IPS-15b (cell line): ENCODE measurements around the gene C1orf87.

Experiments used
- H3K27me3 ChIP-seq: one replicate; pipeline ENCODE4 v1.6.1; 2013; ENCODE audit warnings: low read length; ENCODE audit not compliant: control insufficient read depth, insufficient read depth
- H3K36me3 ChIP-seq: one replicate; pipeline ENCODE4 v1.6.1; 2013; ENCODE audit warnings: low read length; ENCODE audit not compliant: control insufficient read depth, insufficient read depth
- H3K4me1 ChIP-seq: one replicate; pipeline ENCODE4 v1.6.1; 2013; ENCODE audit warnings: mild to moderate bottlenecking, low read length; ENCODE audit not compliant: control insufficient read depth, insufficient read depth
- H3K4me3 ChIP-seq: one replicate; pipeline ENCODE4 v1.5.1; 2013; ENCODE audit warnings: low read depth, low read length
- H3K9ac ChIP-seq: one replicate; pipeline ENCODE4 v1.6.1; 2013; ENCODE audit warnings: low read depth, mild to moderate bottlenecking, low read length
- H3K9me3 ChIP-seq: one replicate; pipeline ENCODE4 v1.6.1; 2013; ENCODE audit warnings: mild to moderate bottlenecking, low read length; ENCODE audit not compliant: control insufficient read depth, insufficient read depth

Gene C1orf87

GRCh38 chr1:60055336-60055735 is 18.2 kb downstream of the C1orf87 start:
- H3K27me3 ChIP-seq, result no peaks in the 10 kb centered on the region
- no peak overlapping the region for H3K9ac ChIP-seq
- no peaks in the 10 kb centered on the region for H3K9me3 ChIP-seq
- no peaks in the 10 kb centered on the region for H3K4me1 ChIP-seq
- no peaks in the 10 kb centered on the region for H3K36me3 ChIP-seq
- H3K4me3 ChIP-seq, result no peak overlapping the region

- H3K9ac ChIP-seq, result no peak overlapping the region
- H3K4me1 ChIP-seq, result no peaks in the 10 kb centered on the region
- H3K9me3 ChIP-seq, result no peaks in the 10 kb centered on the region
- no peaks in the 10 kb centered on the region for H3K36me3 ChIP-seq
- H3K4me3 ChIP-seq, result no peak overlapping the region
- no peaks in the 10 kb centered on the region for H3K27me3 ChIP-seq
These were observed 19.2 kb downstream of the C1orf87 start for GRCh38 chr1:60054374-60054773.

- Histone ChIP-seq H3K4me1 (no peaks in the 10 kb centered on the region), H3K4me3 (no peak overlapping the region), H3K9me3 (no peaks in the 10 kb centered on the region), H3K36me3 (no peaks in the 10 kb centered on the region), H3K9ac (no peak overlapping the region), H3K27me3 (no peaks in the 10 kb centered on the region)
These were observed 21.0 kb downstream of the C1orf87 start for GRCh38 chr1:60052601-60053000.

- H3K4me3 ChIP-seq, result no peak overlapping the region
- no peak overlapping the region for H3K9ac ChIP-seq
- no peaks in the 10 kb centered on the region for H3K4me1 ChIP-seq
- H3K27me3 ChIP-seq, result no peaks in the 10 kb centered on the region
- H3K36me3 ChIP-seq, result no peaks in the 10 kb centered on the region
- H3K9me3 ChIP-seq, result no peaks in the 10 kb centered on the region
These were observed 22.4 kb downstream of the C1orf87 start for GRCh38 chr1:60051191-60051590.

- H3K9me3 ChIP-seq, result no peaks in the 10 kb centered on the region
- H3K27me3 ChIP-seq, result no peaks in the 10 kb centered on the region
- no peaks in the 10 kb centered on the region for H3K36me3 ChIP-seq
- no peak overlapping the region for H3K4me3 ChIP-seq
- H3K9ac ChIP-seq, result no peak overlapping the region
- no peaks in the 10 kb centered on the region for H3K4me1 ChIP-seq
These were observed 24.4 kb downstream of the C1orf87 start for GRCh38 chr1:60049188-60049587.

- Histone ChIP-seq H3K4me3 (no peak overlapping the region), H3K4me1 (peaks cover 2% of the 10 kb centered on the region), H3K27me3 (no peaks in the 10 kb centered on the region), H3K9ac (no peak overlapping the region), H3K9me3 (no peaks in the 10 kb centered on the region), H3K36me3 (no peaks in the 10 kb centered on the region)
These were observed 28.7 kb downstream of the C1orf87 start for GRCh38 chr1:60044881-60045280.

GRCh38 chr1:60041783-60042182 is 31.8 kb downstream of the C1orf87 start:
- H3K9me3 ChIP-seq, result no peaks in the 10 kb centered on the region
- H3K9ac ChIP-seq, result no peak overlapping the region
- H3K36me3 ChIP-seq, result no peaks in the 10 kb centered on the region
- H3K4me1 ChIP-seq, result peaks cover 2% of the 10 kb centered on the region
- H3K27me3 ChIP-seq, result no peaks in the 10 kb centered on the region
- H3K4me3 ChIP-seq, result no peak overlapping the region

GRCh38 chr1:60037669-60038068 is 35.9 kb downstream of the C1orf87 start:
- Histone ChIP-seq H3K4me1 (peaks cover 2% of the 10 kb centered on the region), H3K9ac (no peak overlapping the region), H3K27me3 (no peaks in the 10 kb centered on the region), H3K9me3 (no peaks in the 10 kb centered on the region), H3K4me3 (no peak overlapping the region), H3K36me3 (no peaks in the 10 kb centered on the region)

- H3K4me3 ChIP-seq, result no peak overlapping the region
- no peaks in the 10 kb centered on the region for H3K9me3 ChIP-seq
- no peaks in the 10 kb centered on the region for H3K36me3 ChIP-seq
- peaks cover 2% of the 10 kb centered on the region for H3K4me1 ChIP-seq
- H3K27me3 ChIP-seq, result no peaks in the 10 kb centered on the region
- no peak overlapping the region for H3K9ac ChIP-seq
These were observed 36.6 kb downstream of the C1orf87 start for GRCh38 chr1:60036856-60037460.

- no peaks in the 10 kb centered on the region for H3K9me3 ChIP-seq
- H3K9ac ChIP-seq, result no peak overlapping the region
- no peak overlapping the region for H3K4me3 ChIP-seq
- H3K36me3 ChIP-seq, result no peaks in the 10 kb centered on the region
- H3K27me3 ChIP-seq, result no peaks in the 10 kb centered on the region
- H3K4me1 ChIP-seq, result no peaks in the 10 kb centered on the region
These were observed 37.6 kb downstream of the C1orf87 start for GRCh38 chr1:60035921-60036320.

GRCh38 chr1:60034999-60035398 is 38.6 kb downstream of the C1orf87 start:
- H3K4me3 ChIP-seq, result no peak overlapping the region
- H3K9ac ChIP-seq, result no peak overlapping the region
- H3K9me3 ChIP-seq, result no peaks in the 10 kb centered on the region
- no peaks in the 10 kb centered on the region for H3K36me3 ChIP-seq
- H3K4me1 ChIP-seq, result no peaks in the 10 kb centered on the region
- H3K27me3 ChIP-seq, result no peaks in the 10 kb centered on the region

GRCh38 chr1:60033066-60033465 is 40.5 kb downstream of the C1orf87 start:
- no peak overlapping the region for H3K4me3 ChIP-seq
- H3K4me1 ChIP-seq, result no peaks in the 10 kb centered on the region
- no peaks in the 10 kb centered on the region for H3K36me3 ChIP-seq
- H3K27me3 ChIP-seq, result no peaks in the 10 kb centered on the region
- H3K9me3 ChIP-seq, result no peaks in the 10 kb centered on the region
- H3K9ac ChIP-seq, result no peak overlapping the region
